ENCODE results near the gene PNPLA6. TPM values are rescaled to one million over a fixed set of nuclear protein-coding genes. Genes with fewer than 3 reads are reported as not detected.

PNPLA6 gene
- polyA plus RNA-seq, 3 donors: 11.2 to 178 (median 14.4) TPM

DNA sequence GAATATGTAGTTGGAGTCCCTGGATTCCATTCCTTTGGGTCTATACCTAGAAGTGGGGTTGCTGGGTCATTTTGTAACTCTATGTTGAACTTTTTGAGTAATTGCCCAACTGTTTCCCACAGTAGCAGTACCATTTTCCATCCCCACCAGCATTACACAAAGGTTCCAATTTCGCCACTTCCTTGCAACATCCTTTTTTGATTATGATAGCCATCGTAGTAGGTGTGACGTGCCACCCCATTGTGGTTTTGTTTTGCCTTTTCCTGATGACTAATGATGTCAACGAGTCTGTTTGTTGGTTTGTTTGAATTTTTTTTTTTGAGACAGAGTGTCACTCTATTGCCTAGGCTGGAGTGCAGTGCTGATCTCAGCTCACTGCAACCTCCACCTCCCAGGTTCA, 43.4 kb upstream of the PNPLA6 start:
- Histone ChIP-seq H3K27ac (ENCODE audit: low read depth in 1 of 2, low read length in 2 of 2) (peak overlapping the region; percentile 83 to 87), H3K4me2 (replicated peaks; ENCODE audit: extremely low read depth, low read length, poor library complexity, severe bottlenecking) (peak overlapping the region; percentile 16), H3K9ac (ENCODE audit: insufficient read depth, low read length, poor library complexity, severe bottlenecking) (peak overlapping the region; percentile 53), H3K4me1 (ENCODE audit: control insufficient read depth in 1 of 2, insufficient read depth in 2 of 2, low read length in 2 of 2) (peaks cover 46 to 60% of the 10 kb centered on the region in 2 donors), H2AFZ (ENCODE audit: insufficient read depth, low read depth, low read length, poor library complexity, severe bottlenecking) (no peak overlapping the region), H3K36me3 (replicated peaks in 1 of 2; ENCODE audit: control insufficient read depth in 1 of 2, insufficient read depth in 2 of 2, low read length in 2 of 2) (no peaks in the 10 kb centered on the region), H3K9me3 (replicated peaks in 1 of 2; ENCODE audit: control insufficient read depth in 1 of 2, insufficient read depth in 1 of 2, low read length in 2 of 2) (no peaks in the 10 kb centered on the region), H4K20me1 (ENCODE audit: insufficient read depth, low read length) (no peaks in the 10 kb centered on the region), H3K79me2 (ENCODE audit: insufficient read depth, low read length) (no peaks in the 10 kb centered on the region), H3K27me3 (ENCODE audit: control insufficient read depth in 2 of 2, insufficient read depth in 2 of 2, low read length in 2 of 2) (no peaks in the 10 kb centered on the region), H3K4me3 (replicated peaks in 1 of 3; ENCODE audit: low read depth in 2 of 3, low read length in 3 of 3) (peak overlapping the region in 1 of 3 experiments; percentile 21)
- Mint-ChIP-seq H3K36me3 (no peaks in the 10 kb centered on the region), H3K27me3 (ENCODE audit: low read depth in 3 of 3) (peaks cover 6 to 8% (median 8%) of the 10 kb centered on the region in 3 donors), H3K9me3 (peaks cover 0 to 5% (median 0%) of the 10 kb centered on the region in 7 donors), H3K4me1 (peaks cover 54% of the 10 kb centered on the region), H3K27ac (peak overlapping the region; percentile 95 to 100 (median 99)), H3K4me3 (peak overlapping the region in 1 of 2 donors; percentile 48)
- intact Hi-C loops (cut with micrococcal nuclease): loop anchor here (1.0 to 5.0 kb wide), 3 partner anchors 9 to 50 kb away; no protein-coding TSS in a partner anchor
- 0% methylated on average over 2 of the region's 4 CpGs for WGBS (ENCODE audit: insufficient coverage)
- peak; percentile 97 to 100 (median 99) for DNase-seq
- TF ChIP-seq, protein P1, sequence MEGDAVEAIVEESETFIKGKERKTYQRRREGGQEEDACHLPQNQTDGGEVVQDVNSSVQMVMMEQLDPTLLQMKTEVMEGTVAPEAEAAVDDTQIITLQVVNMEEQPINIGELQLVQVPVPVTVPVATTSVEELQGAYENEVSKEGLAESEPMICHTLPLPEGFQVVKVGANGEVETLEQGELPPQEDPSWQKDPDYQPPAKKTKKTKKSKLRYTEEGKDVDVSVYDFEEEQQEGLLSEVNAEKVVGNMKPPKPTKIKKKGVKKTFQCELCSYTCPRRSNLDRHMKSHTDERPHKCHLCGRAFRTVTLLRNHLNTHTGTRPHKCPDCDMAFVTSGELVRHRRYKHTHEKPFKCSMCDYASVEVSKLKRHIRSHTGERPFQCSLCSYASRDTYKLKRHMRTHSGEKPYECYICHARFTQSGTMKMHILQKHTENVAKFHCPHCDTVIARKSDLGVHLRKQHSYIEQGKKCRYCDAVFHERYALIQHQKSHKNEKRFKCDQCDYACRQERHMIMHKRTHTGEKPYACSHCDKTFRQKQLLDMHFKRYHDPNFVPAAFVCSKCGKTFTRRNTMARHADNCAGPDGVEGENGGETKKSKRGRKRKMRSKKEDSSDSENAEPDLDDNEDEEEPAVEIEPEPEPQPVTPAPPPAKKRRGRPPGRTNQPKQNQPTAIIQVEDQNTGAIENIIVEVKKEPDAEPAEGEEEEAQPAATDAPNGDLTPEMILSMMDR (IDR thresholded peaks at IDR 0.05): no peak

DNA sequence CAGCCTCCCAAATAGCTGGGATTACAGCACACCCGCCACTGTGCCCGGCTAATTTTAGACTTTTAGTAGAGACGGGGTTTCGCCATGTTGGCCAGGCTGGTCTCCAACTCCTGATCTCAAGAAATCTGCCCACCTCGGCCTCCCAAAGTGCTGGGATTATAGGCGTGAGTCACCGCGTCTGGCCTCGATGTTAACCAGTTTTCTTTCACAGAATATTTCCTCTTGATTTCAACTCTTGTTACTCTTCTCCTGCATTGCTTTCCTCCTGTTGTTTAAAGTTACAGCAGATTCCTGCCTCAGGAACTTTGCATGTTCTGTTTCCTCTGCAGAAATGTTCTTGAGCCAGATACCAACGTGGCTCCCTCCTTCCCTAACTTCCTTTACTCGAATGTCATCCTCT, 43.0 kb upstream of the PNPLA6 start:
- 18% methylated on average over 11 of the region's 11 CpGs for WGBS (ENCODE audit: insufficient coverage)
- H3K27ac Mint-ChIP-seq: peak overlapping the region; percentile 95 to 99 (median 98)
- H3K36me3 ChIP-seq (replicated peaks in 1 of 2; ENCODE audit: control insufficient read depth in 1 of 2, insufficient read depth in 2 of 2, low read length in 2 of 2): no peaks in the 10 kb centered on the region
- H3K27me3 ChIP-seq (ENCODE audit: control insufficient read depth in 2 of 2, insufficient read depth in 2 of 2, low read length in 2 of 2): no peaks in the 10 kb centered on the region
- peak overlapping the region; percentile 83 to 87 for H3K27ac ChIP-seq (ENCODE audit: low read depth in 1 of 2, low read length in 2 of 2)
- peak overlapping the region; percentile 36 to 61 for H3K4me3 Mint-ChIP-seq
- H4K20me1 ChIP-seq (ENCODE audit: insufficient read depth, low read length): no peaks in the 10 kb centered on the region
- H3K9me3 ChIP-seq (replicated peaks in 1 of 2; ENCODE audit: control insufficient read depth in 1 of 2, insufficient read depth in 1 of 2, low read length in 2 of 2): no peaks in the 10 kb centered on the region
- no peak overlapping the region for H2AFZ ChIP-seq (ENCODE audit: insufficient read depth, low read depth, low read length, poor library complexity, severe bottlenecking)
- H3K4me2 ChIP-seq (replicated peaks; ENCODE audit: extremely low read depth, low read length, poor library complexity, severe bottlenecking): peak overlapping the region; percentile 44
- peak overlapping the region in 1 of 3 experiments; percentile 1 for H3K4me3 ChIP-seq (replicated peaks in 1 of 3; ENCODE audit: low read depth in 2 of 3, low read length in 3 of 3)
- H3K36me3 Mint-ChIP-seq: no peaks in the 10 kb centered on the region
- H3K79me2 ChIP-seq (ENCODE audit: insufficient read depth, low read length): no peaks in the 10 kb centered on the region
- H3K4me1 ChIP-seq (ENCODE audit: control insufficient read depth in 1 of 2, insufficient read depth in 2 of 2, low read length in 2 of 2): peaks cover 47 to 60% of the 10 kb centered on the region in 2 donors
- peak overlapping the region; percentile 53 for H3K9ac ChIP-seq (ENCODE audit: insufficient read depth, low read length, poor library complexity, severe bottlenecking)
- intact Hi-C loops (cut with micrococcal nuclease): loop anchor here (1.0 to 5.0 kb wide), 3 partner anchors 9 to 50 kb away; no protein-coding TSS in a partner anchor
- H3K27me3 Mint-ChIP-seq (ENCODE audit: low read depth in 3 of 3): peaks cover 6 to 8% (median 7%) of the 10 kb centered on the region in 3 donors
- DNase-seq: peak in 1 of 3 donors; percentile 72
- H3K9me3 Mint-ChIP-seq: peaks cover 0 to 5% (median 0%) of the 10 kb centered on the region in 7 donors
- TF ChIP-seq, protein P1 (IDR thresholded peaks at IDR 0.05): no peak
- H3K4me1 Mint-ChIP-seq: peaks cover 55% of the 10 kb centered on the region

Data from CD14-positive monocyte (primary cell).